Activated naive CD8-positive, alpha-beta T cell treated with anti-CD3 and anti-CD28 coated beads, Interleukin-2, amount 50 U/mL, for 16 hours (primary cell): ENCODE results near the gene SCYGR8.

Experiments
- DNase-seq: peaks from one replicate; pipeline ENCODE4 v3.0.0-alpha.2; 2020; ENCODE audit warnings: low read depth, low spot score

Gene SCYGR8

GRCh38 chr2:227761740-227762476 is 16.2 kb downstream of the SCYGR8 start:
- DNase-seq: no peak

- DNase-seq: no peak
Observed at GRCh38 chr2:227765788-227766372, 20.2 kb downstream of the SCYGR8 start.

GRCh38 chr2:227766373-227766883 is 20.7 kb downstream of the SCYGR8 start:
- DNase-seq: peak; percentile 17

- DNase-seq: no peak
Observed at GRCh38 chr2:227767830-227768229, 22.1 kb downstream of the SCYGR8 start.

- no peak for DNase-seq
Observed at GRCh38 chr2:227772197-227772661, 26.5 kb downstream of the SCYGR8 start.

- no peak for DNase-seq
Observed at GRCh38 chr2:227772932-227773331, 27.2 kb downstream of the SCYGR8 start.

GRCh38 chr2:227774011-227774624 is 28.4 kb downstream of the SCYGR8 start:
- DNase-seq: no peak

- DNase-seq: no peak
Observed at GRCh38 chr2:227774895-227775842, 29.5 kb downstream of the SCYGR8 start.

- no peak for DNase-seq
Observed at GRCh38 chr2:227780981-227781615, 35.4 kb downstream of the SCYGR8 start.

GRCh38 chr2:227781841-227782240 is 36.1 kb downstream of the SCYGR8 start:
- no peak for DNase-seq

- DNase-seq: no peak
Observed at GRCh38 chr2:227782804-227783203, 37.1 kb downstream of the SCYGR8 start.

- no peak for DNase-seq
Observed at GRCh38 chr2:227783404-227784138, 37.9 kb downstream of the SCYGR8 start.

GRCh38 chr2:227785293-227785692 is 39.6 kb downstream of the SCYGR8 start:
- no peak for DNase-seq

GRCh38 chr2:227788561-227789018 is 42.9 kb downstream of the SCYGR8 start:
- no peak for DNase-seq

- DNase-seq: no peak
Observed at GRCh38 chr2:227789803-227790202, 44.1 kb downstream of the SCYGR8 start.

- no peak for DNase-seq
Observed at GRCh38 chr2:227793148-227793712, 47.5 kb downstream of the SCYGR8 start.
